HepG2 (cell line): ENCODE results near the gene NAPEPLD. TPM values are rescaled to one million over a fixed set of nuclear protein-coding genes. Genes with fewer than 3 reads are reported as not detected.

Experiments
- DNMT3B ChIP-seq: conservative IDR thresholded peaks from 2 replicates; pipeline ENCODE4 v1.6.1; 2016; ENCODE audit warnings: missing biosample characterization, control low read depth
- GLMP ChIP-seq: sonication (generic); formaldehyde crosslinking; IDR thresholded peaks from 2 replicates; pipeline ENCODE4 v1.9.0; 2021; ENCODE audit warnings: missing genetic modification reagents, mild to moderate bottlenecking, borderline replicate concordance
- ISL2 ChIP-seq: sonication (generic); formaldehyde crosslinking; IDR thresholded peaks from 2 replicates; pipeline ENCODE4 v1.5.0; 2020; ENCODE audit warnings: missing genetic modification reagents
- TCF7 ChIP-seq: sonication (generic); IDR thresholded peaks from 2 replicates; pipeline ENCODE4 v1.6.1; 2016; ENCODE audit warnings: antibody characterized with exemption, low read depth
- YY1 ChIP-seq: IDR thresholded peaks from 2 replicates; pipeline ENCODE4 v1.6.1; 2011; ENCODE audit warnings: low read length, low read depth, moderate library complexity, mild to moderate bottlenecking; ENCODE audit not compliant: insufficient read depth, insufficient replicate concordance
- ZBTB40 ChIP-seq, 2 experiments: fragments of 450-650 bp in 1 of 2; sonication (generic) in 1 of 2; formaldehyde crosslinking in 1 of 2; IDR thresholded peaks; 2 replicates each; pipeline versions ENCODE4 v1.6.1 to v1.8.0; 2016 to 2022; ENCODE audit warnings: antibody characterized with exemption in 1 of 2, mild to moderate bottlenecking in 1 of 2, missing genetic modification reagents in 1 of 2
- ZNF180 ChIP-seq: sonication (generic); formaldehyde crosslinking; IDR thresholded peaks from 2 replicates; pipeline ENCODE4 v1.4.0; 2020; ENCODE audit warnings: low read depth, missing genetic modification reagents, borderline replicate concordance
- ZNF251 ChIP-seq: sonication (generic); formaldehyde crosslinking; IDR thresholded peaks from 2 replicates; pipeline ENCODE4 v1.9.0; 2021; ENCODE audit warnings: mild to moderate bottlenecking, missing genetic modification reagents
- ZNF616 ChIP-seq: sonication (generic); formaldehyde crosslinking; IDR thresholded peaks from 2 replicates; pipeline ENCODE4 v1.5.0; 2020; ENCODE audit warnings: low read depth, mild to moderate bottlenecking, missing genetic modification reagents
- ZNF670 ChIP-seq: sonication (generic); formaldehyde crosslinking; IDR thresholded peaks from 2 replicates; pipeline ENCODE4 v1.8.0; 2022; ENCODE audit warnings: mild to moderate bottlenecking, missing genetic modification reagents, borderline replicate concordance
- polyA plus RNA-seq, 8 experiments: library from polyadenylated mRNA; depleted of rRNA in 3 of 8; stranded (reverse) in 7 of 8; unstranded in 1 of 8; fragments of >200 nt; fragmentation: Illumina TruSeq in 4 of 8; extraction: Trizol in 4 of 8; gene quantifications; 2 replicates each; pipeline versions ENCODE4 v1.2.1 to v1.2.3, GENCODE V29; 2011 to 2016; ENCODE audit warnings: low read depth in 4 of 8, missing spikeins in 1 of 8, mixed read lengths in 1 of 8; ENCODE audit not compliant: insufficient read depth in 1 of 8
- total RNA-seq, 5 experiments: library from RNA; depleted of rRNA; stranded (reverse); fragments of >200 nt; fragmentation: Illumina TruSeq; extraction: Trizol; gene quantifications; 2 replicates each; pipeline ENCODE4 v1.2.3, GENCODE V29; 2016; ENCODE audit warnings: low read depth in 1 of 5
- TF ChIP-seq, protein P1 (sequence below): sonication (generic); formaldehyde crosslinking; IDR thresholded peaks from 2 replicates; pipeline ENCODE4 v1.4.0; 2020; ENCODE audit warnings: mild to moderate bottlenecking, missing genetic modification reagents
- TF ChIP-seq, protein P2 (sequence below): sonication (generic); formaldehyde crosslinking; IDR thresholded peaks from 2 replicates; pipeline ENCODE4 v1.4.0; 2020; ENCODE audit warnings: missing genetic modification reagents, borderline replicate concordance

The NAPEPLD gene
- total and polyA plus RNA-seq, 2 of the 13 experiments (the other 11 are each of a cell fraction or from before 2014, with no cell fraction given), result 3.4 to 5.6 TPM

- TF ChIP-seq ZBTB40 (IDR thresholded peaks at IDR 0.05), result no peak
- TF ChIP-seq ZBTB40 (CRISPR knock-in tag; IDR thresholded peaks at IDR 0.05), result peak; percentile 40; the same call in 1 of the 2 replicates
- no peak for TF ChIP-seq ZNF616 (CRISPR knock-in tag)
- TF ChIP-seq, protein P1, sequence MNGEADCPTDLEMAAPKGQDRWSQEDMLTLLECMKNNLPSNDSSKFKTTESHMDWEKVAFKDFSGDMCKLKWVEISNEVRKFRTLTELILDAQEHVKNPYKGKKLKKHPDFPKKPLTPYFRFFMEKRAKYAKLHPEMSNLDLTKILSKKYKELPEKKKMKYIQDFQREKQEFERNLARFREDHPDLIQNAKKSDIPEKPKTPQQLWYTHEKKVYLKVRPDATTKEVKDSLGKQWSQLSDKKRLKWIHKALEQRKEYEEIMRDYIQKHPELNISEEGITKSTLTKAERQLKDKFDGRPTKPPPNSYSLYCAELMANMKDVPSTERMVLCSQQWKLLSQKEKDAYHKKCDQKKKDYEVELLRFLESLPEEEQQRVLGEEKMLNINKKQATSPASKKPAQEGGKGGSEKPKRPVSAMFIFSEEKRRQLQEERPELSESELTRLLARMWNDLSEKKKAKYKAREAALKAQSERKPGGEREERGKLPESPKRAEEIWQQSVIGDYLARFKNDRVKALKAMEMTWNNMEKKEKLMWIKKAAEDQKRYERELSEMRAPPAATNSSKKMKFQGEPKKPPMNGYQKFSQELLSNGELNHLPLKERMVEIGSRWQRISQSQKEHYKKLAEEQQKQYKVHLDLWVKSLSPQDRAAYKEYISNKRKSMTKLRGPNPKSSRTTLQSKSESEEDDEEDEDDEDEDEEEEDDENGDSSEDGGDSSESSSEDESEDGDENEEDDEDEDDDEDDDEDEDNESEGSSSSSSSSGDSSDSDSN (CRISPR knock-in tag), result no peak
- TF ChIP-seq ZNF670 (CRISPR knock-in tag), result peak; percentile 65; the same call in 1 of the 2 replicates
- TF ChIP-seq DNMT3B (CRISPR knock-in tag), result no peak
- no peak for TF ChIP-seq ZNF251 (CRISPR knock-in tag)
- TF ChIP-seq, protein P2, sequence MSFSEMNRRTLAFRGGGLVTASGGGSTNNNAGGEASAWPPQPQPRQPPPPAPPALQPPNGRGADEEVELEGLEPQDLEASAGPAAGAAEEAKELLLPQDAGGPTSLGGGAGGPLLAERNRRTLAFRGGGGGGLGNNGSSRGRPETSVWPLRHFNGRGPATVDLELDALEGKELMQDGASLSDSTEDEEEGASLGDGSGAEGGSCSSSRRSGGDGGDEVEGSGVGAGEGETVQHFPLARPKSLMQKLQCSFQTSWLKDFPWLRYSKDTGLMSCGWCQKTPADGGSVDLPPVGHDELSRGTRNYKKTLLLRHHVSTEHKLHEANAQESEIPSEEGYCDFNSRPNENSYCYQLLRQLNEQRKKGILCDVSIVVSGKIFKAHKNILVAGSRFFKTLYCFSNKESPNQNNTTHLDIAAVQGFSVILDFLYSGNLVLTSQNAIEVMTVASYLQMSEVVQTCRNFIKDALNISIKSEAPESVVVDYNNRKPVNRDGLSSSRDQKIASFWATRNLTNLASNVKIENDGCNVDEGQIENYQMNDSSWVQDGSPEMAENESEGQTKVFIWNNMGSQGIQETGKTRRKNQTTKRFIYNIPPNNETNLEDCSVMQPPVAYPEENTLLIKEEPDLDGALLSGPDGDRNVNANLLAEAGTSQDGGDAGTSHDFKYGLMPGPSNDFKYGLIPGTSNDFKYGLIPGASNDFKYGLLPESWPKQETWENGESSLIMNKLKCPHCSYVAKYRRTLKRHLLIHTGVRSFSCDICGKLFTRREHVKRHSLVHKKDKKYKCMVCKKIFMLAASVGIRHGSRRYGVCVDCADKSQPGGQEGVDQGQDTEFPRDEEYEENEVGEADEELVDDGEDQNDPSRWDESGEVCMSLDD (CRISPR knock-in tag), result no peak
- TF ChIP-seq ZNF180 (CRISPR knock-in tag), result no peak
- 0 out of 2 replicates have a peak, but pooled peaks have one; percentile 16 for TF ChIP-seq ISL2
- no peak for TF ChIP-seq GLMP (CRISPR knock-in tag)
- TF ChIP-seq TCF7, result peak; percentile 26; the same call in 1 of the 2 replicates
- peak; percentile 22 for TF ChIP-seq YY1
Measured at GRCh38 chr7:103106005-103106702, 42.7 kb downstream of the NAPEPLD start (continued).
